Measurements from ENCODE around the gene FAM13A. TPM values are rescaled to one million over a fixed set of nuclear protein-coding genes. Genes with fewer than 3 reads are reported as not detected.

Gene FAM13A
- total RNA-seq, 4 donors from 2014 or later: 61.8 to 217 (median 152) TPM

- TF ChIP-seq, protein P1, sequence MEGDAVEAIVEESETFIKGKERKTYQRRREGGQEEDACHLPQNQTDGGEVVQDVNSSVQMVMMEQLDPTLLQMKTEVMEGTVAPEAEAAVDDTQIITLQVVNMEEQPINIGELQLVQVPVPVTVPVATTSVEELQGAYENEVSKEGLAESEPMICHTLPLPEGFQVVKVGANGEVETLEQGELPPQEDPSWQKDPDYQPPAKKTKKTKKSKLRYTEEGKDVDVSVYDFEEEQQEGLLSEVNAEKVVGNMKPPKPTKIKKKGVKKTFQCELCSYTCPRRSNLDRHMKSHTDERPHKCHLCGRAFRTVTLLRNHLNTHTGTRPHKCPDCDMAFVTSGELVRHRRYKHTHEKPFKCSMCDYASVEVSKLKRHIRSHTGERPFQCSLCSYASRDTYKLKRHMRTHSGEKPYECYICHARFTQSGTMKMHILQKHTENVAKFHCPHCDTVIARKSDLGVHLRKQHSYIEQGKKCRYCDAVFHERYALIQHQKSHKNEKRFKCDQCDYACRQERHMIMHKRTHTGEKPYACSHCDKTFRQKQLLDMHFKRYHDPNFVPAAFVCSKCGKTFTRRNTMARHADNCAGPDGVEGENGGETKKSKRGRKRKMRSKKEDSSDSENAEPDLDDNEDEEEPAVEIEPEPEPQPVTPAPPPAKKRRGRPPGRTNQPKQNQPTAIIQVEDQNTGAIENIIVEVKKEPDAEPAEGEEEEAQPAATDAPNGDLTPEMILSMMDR (IDR thresholded peaks at IDR 0.05; ENCODE audit: low read depth): no peak
Measured at GRCh38 chr4:89056292-89056952, 563 bp downstream of the FAM13A start.

DNA sequence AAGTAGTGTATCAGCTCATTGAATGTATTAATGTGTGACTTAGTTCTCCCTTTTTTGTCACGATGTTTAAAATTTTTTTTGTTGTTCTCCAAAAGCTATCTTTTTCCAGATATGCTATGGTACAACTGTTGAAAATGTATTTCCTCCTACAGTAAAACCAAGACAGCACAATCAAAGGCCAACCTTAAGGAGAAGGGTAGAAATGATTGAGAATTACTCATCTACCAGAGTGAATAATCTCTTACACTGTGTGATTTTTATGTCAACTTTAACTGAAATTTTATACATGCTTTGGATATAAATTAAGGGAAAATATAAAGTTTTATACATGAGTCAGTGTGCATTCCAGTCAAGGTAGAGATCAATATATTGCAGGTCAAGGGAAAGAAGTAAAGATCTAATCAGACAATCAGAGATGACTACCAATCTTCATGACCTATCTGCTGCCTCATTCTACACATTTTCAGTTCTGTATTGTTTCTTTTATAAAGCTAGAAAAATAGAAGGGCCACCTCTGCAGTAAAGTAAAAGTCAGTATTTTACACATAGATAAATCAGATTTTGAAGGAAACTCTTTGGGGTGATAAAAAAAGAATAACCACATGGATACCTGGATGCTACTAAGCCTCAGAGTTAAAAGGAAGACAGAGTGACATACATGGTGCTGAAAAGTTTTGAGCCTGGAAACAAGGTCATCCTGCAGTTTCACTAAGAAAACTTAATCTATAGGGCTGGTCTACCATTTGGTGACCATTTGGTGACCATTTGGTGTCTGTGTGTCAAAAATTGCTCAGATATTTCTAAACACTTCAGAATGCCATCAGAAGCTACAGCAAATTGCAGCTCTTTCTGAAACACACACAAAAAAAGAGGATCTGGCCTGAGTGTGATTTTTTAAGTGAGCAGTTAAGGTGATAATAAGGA lies 1.6 kb downstream of the FAM13A start:
- TF ChIP-seq, protein P1 (IDR thresholded peaks at IDR 0.05; ENCODE audit: low read depth): no peak

- TF ChIP-seq, protein P1 (IDR thresholded peaks at IDR 0.05; ENCODE audit: low read depth): no peak
Measured at GRCh38 chr4:89054627-89055026, 2.4 kb downstream of the FAM13A start.

DNA sequence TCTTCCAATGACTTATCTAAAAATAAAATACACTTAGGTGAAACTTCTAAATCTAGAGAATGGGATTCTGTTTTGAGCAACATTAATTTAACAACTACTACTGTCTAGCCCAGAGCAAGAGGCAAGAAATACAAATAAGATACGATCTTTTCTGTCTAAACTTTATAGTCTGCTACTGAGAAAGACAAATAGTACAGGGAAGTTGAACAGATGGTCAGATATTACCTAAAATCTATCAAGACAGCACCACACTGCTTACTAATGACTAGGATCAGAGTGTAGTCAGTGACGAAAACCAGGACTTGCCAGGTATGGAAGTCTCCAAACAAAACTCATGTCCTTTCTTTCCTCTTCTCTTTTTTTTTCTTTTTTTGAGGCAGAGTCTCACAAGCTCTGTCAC lies 7.1 kb downstream of the FAM13A start:
- TF ChIP-seq, protein P1 (IDR thresholded peaks at IDR 0.05; ENCODE audit: low read depth): no peak

DNA sequence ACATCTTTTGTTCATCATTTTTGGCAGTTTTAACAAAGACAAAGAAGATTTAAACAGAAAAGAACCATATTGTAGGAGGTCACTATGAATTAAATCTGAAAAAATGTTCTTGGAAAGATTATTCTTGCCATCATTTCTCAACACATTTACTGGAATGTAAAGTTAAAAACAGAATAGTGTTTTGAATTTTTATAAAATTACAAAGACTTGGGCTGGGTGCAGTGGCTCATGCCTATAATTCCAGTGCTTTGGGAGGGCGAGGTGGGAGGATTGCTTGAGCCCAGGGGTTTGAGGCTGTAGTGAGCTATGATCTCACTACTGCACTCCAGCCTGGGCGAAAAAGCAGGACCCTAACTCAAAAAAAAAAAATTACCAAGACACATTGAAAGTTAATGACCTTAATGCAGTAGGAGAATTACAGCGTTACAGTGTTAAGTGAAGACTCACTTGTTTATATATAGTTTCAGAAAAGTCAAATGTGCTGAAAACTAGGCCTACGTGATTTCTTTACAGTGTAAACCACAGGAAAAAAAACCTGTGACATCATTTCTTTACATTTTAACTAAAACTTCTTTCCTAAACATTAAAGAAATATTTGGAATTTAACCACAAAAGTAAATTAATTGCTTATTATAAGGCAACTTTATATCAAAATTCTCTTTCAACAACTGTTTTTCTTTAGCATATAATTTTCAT lies 7.9 kb downstream of the FAM13A start:
- TF ChIP-seq, protein P1 (IDR thresholded peaks at IDR 0.05; ENCODE audit: low read depth): no peak

DNA sequence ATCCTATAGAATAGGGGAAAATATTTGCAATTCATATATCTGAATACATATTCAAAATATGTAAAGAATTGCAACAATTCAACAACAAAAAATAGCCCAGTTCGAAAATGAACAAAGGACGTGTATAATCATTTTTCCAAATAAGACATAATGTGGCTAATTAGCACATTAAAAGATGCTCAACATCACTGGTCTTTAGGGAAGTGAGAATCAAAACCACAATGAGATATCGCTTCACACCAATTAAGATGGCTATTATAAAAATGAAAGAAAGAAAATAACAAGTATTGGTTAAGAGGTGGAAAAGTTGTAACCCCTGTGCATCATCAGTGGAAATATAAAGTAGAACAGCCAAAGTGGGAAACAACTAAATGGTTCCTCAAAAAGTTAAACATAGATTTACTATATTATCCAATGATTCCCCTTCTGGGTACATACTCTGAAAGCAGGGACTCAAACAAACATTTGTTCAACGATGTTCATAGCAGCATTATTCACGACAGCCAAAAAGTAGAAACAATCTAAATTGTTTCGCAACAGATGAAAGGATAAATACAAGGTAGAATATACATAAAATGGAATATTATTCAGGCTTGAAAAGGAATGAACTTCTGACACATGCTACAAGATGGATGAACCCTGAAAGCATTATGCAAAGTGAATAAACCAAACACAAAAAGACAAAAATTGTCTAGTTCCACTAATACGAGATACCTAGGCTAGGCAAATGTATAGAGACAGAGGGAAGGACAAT lies 12.7 kb downstream of the FAM13A start:
- TF ChIP-seq, protein P1 (IDR thresholded peaks at IDR 0.05; ENCODE audit: low read depth): no peak

All from subcutaneous adipose tissue (tissue), 4 donors.